GM12878 (cell line): ENCODE measurements around the gene LSMEM2. TPM values are rescaled to one million over a fixed set of nuclear protein-coding genes. Genes with fewer than 3 reads are reported as not detected.

Experiments
- ATAC-seq: fragments of 200-7000 bp; cut with Tn5 transposase; 3 replicates; pipeline ENCODE4 v1.9.1; 2020; ENCODE audit warnings: mild to moderate bottlenecking, moderate library complexity
- BruUV-seq: library from RNA; stranded (reverse); fragments of 400-500 nt; replicated peaks from 2 replicates; lab custom pipeline; 2021; lab: Mats Ljungman, UMichigan
- CTCF ChIA-PET: fragments of 300-600 bp; sonication (Branson Sonifier 250); formaldehyde crosslinking; extraction: SDS; loops from one replicate; lab custom pipeline; 2021; ENCODE audit warnings: inconsistent platforms; lab: Yijun Ruan, JAX
- POLR2A ChIA-PET: fragments of 350-600 bp; formaldehyde crosslinking; extraction: SDS; loops from one replicate; lab custom pipeline; 2021; ENCODE audit warnings: inconsistent platforms; lab: Charles Lee
- RAD21 ChIA-PET: fragments of 300-600 bp; sonication (Branson Sonifier 250); formaldehyde crosslinking; loops from one replicate; lab custom pipeline; 2023; ENCODE audit warnings: antibody characterized with exemption; ENCODE audit not compliant: unreplicated experiment; lab: Charles Lee
- SMC1A ChIA-PET: fragments of 300-600 bp; sonication (Branson Sonifier 250); formaldehyde crosslinking; loops from one replicate; lab custom pipeline; 2023; ENCODE audit not compliant: unreplicated experiment, uncharacterized antibody; lab: Charles Lee
- DNase-seq: peaks from one replicate; pipeline ENCODE4 v3.0.0-alpha.2; 2011; ENCODE audit warnings: low read depth, low spot score
- FAIRE-seq: peaks from 3 replicates; lab custom pipeline; 2011; peaks lifted over from hg19 to GRCh38; lab: Jason Lieb, UNC
- H2AFZ ChIP-seq: 2 replicates; pipeline ENCODE4 v1.6.0; 2011; ENCODE audit warnings: low read depth, low read length, control low read depth; ENCODE audit not compliant: control insufficient read depth
- H3K27ac ChIP-seq: 2 replicates; pipeline ENCODE4 v1.5.1; 2011; ENCODE audit warnings: control low read depth; ENCODE audit not compliant: control insufficient read depth, insufficient read depth
- H3K27me3 ChIP-seq, 2 experiments: replicated peaks in 1 of 2; 2 replicates each; pipeline versions ENCODE4 v1.6.0 to v1.6.1; 2011; ENCODE audit warnings: low read length in 1 of 2; ENCODE audit not compliant: control insufficient read depth in 2 of 2, insufficient read depth in 2 of 2
- H3K36me3 ChIP-seq, 2 experiments: 2 replicates each; pipeline ENCODE4 v1.5.1; 2011; ENCODE audit warnings: low read length in 1 of 2; ENCODE audit not compliant: control insufficient read depth in 2 of 2, insufficient read depth in 2 of 2
- H3K4me1 ChIP-seq: 2 replicates; pipeline ENCODE4 v1.6.1; 2011; ENCODE audit warnings: mild to moderate bottlenecking, low read length, moderate library complexity, mixed read lengths; ENCODE audit not compliant: control insufficient read depth, insufficient read depth
- H3K4me2 ChIP-seq: 2 replicates; pipeline ENCODE4 v1.6.0; 2011; ENCODE audit warnings: control low read depth; ENCODE audit not compliant: control insufficient read depth, insufficient read depth
- H3K4me3 ChIP-seq: fragments of 200-600 bp; sonication (generic); 2 replicates; pipeline ENCODE4 v1.5.1; 2016
- H3K79me2 ChIP-seq: 2 replicates; pipeline ENCODE4 v1.6.0; 2011; ENCODE audit warnings: low read length; ENCODE audit not compliant: control insufficient read depth, insufficient read depth
- H3K9ac ChIP-seq: 2 replicates; pipeline ENCODE4 v1.8.0; 2011; ENCODE audit warnings: low read length, control low read depth, mixed read lengths; ENCODE audit not compliant: control insufficient read depth, insufficient read depth
- H3K9me3 ChIP-seq: replicated peaks from 3 replicates; pipeline ENCODE4 v1.5.1; 2011; ENCODE audit warnings: mild to moderate bottlenecking, low read length; ENCODE audit not compliant: control insufficient read depth, insufficient read depth
- H4K20me1 ChIP-seq: 2 replicates; pipeline ENCODE4 v1.6.0; 2011; ENCODE audit not compliant: control insufficient read depth, insufficient read depth
- CREM ChIP-seq: IDR thresholded peaks from 2 replicates; pipeline ENCODE4 v1.6.1; 2014; ENCODE audit warnings: antibody characterized with exemption, low read depth
- ELK1 ChIP-seq: IDR thresholded peaks from 2 replicates; pipeline ENCODE4 v1.6.1; 2012; ENCODE audit warnings: low read depth, low read length, improper control_type of control experiment
- NR2C1 ChIP-seq: fragments of 450-650 bp; IDR thresholded peaks from 2 replicates; pipeline ENCODE4 v1.6.1; 2017; ENCODE audit warnings: antibody characterized with exemption, mild to moderate bottlenecking, moderate library complexity
- POLR2AphosphoS2 ChIP-seq: IDR thresholded peaks from 2 replicates; pipeline ENCODE4 v1.6.1; 2011; ENCODE audit warnings: low read depth, mild to moderate bottlenecking, low read length, improper control_type of control experiment, moderate library complexity
- RBBP5 ChIP-seq: fragments of 200-600 bp; sonication (generic); conservative IDR thresholded peaks from 2 replicates; pipeline ENCODE4 v1.6.1; 2016
- RELA ChIP-seq: fragments of 450-650 bp; IDR thresholded peaks from 2 replicates; pipeline ENCODE4 v1.8.0; 2014; ENCODE audit warnings: borderline replicate concordance; ENCODE audit not compliant: partially characterized antibody
- STAT1 ChIP-seq: fragments of 450-650 bp; conservative IDR thresholded peaks from 2 replicates; pipeline ENCODE4 v1.6.1; 2014; ENCODE audit warnings: antibody characterized with exemption, mild to moderate bottlenecking
- TCF3 ChIP-seq: IDR thresholded peaks from 2 replicates; pipeline ENCODE4 v1.6.1; 2012; ENCODE audit warnings: low read depth, mild to moderate bottlenecking, low read length, borderline replicate concordance; ENCODE audit not compliant: insufficient read depth
- ZNF217 ChIP-seq: fragments of 450-650 bp; IDR thresholded peaks from 2 replicates; pipeline ENCODE4 v1.6.1; 2017; ENCODE audit warnings: antibody characterized with exemption, mild to moderate bottlenecking
- WGBS: methylation state at CpG from one replicate; pipeline ENCODE4 v1.1.6; 2016; ENCODE audit warnings: low lambda C conversion rate; ENCODE audit not compliant: insufficient replicate concordance, insufficient coverage; ENCODE audit errors: missing lambda C conversion rate; 5-methylcytosine and 5-hydroxymethylcytosine counted together
- in situ Hi-C: fragments of 300-500 bp; cut with MboI; formaldehyde crosslinking; loops from 9 replicates; pipeline ENCODE4 v1.14.3; 2018; ENCODE audit warnings: mixed read lengths
- intact Hi-C: fragments of 100-400 bp; cut with micrococcal nuclease; formaldehyde crosslinking; loops from one replicate; pipeline ENCODE4 v1.14.2; 2022; ENCODE audit not compliant: unreplicated experiment
- polyA plus RNA-seq, 11 experiments: library from polyadenylated mRNA; depleted of rRNA in 4 of 11; unstranded in 6 of 11; stranded (reverse) in 5 of 11; fragments of >200 nt; fragmentation: Nextera tagmentation in 4 of 11; fragmentation: Illumina TruSeq in 1 of 11; extraction: Ambion mirVana in 4 of 11; extraction: Trizol in 1 of 11; gene quantifications; 1 replicate in 1 of 11; 2 replicates in 10 of 11; pipeline versions ENCODE4 v1.2.1 to v1.2.3, GENCODE V29; 2011 to 2016; ENCODE audit warnings: inconsistent platforms in 2 of 11, missing spikeins in 2 of 11, low read depth in 1 of 11
- total RNA-seq, 4 experiments: library from RNA; depleted of rRNA in 3 of 4; stranded (reverse); fragments of >200 nt in 3 of 4; fragmentation: Illumina TruSeq in 1 of 4; extraction: Trizol in 1 of 4; gene quantifications; 2 replicates each; pipeline versions ENCODE4 v1.2.1 to v1.2.3, GENCODE V29; 2013 to 2021
- TF ChIP-seq, protein P1 (sequence below): fragments of 450-650 bp; IDR thresholded peaks from 2 replicates; pipeline ENCODE4 v1.6.1; 2017; ENCODE audit warnings: borderline replicate concordance

The LSMEM2 gene
- total and polyA plus RNA-seq, 10 of the 15 experiments (the other 5 are each of a cell fraction or from before 2014, with no cell fraction given), result 0.17 TPM; not detected in 9

GRCh38 chr3:50255251-50255615 is 23.7 kb upstream of the LSMEM2 start:
- in situ Hi-C loops, result no loop called here
- peaks cover 13% of the 10 kb centered on the region; the same call in 1 of the 3 replicates for H3K9me3 ChIP-seq
- SMC1A ChIA-PET, result no interaction called here
- H2AFZ ChIP-seq, result no peak overlapping the region
- no peak for ATAC-seq
- no peak overlapping the region for H3K27ac ChIP-seq
- H4K20me1 ChIP-seq, result peaks cover 5% of the 10 kb centered on the region
- RAD21 ChIA-PET, result interaction anchor here (1.0 kb wide), 1 partner anchor 9 kb away, joined by 4 read pairs; no protein-coding TSS in a partner anchor
- FAIRE-seq, result no peak
- H3K4me2 ChIP-seq, result no peak overlapping the region
- H3K27me3 ChIP-seq, result no peaks in the 10 kb centered on the region
- no peak for TF ChIP-seq NR2C1
- no peak for TF ChIP-seq TCF3
- TF ChIP-seq POLR2AphosphoS2, result no peak
- TF ChIP-seq CREM, result no peak
- no peak for TF ChIP-seq RELA
- no peak for TF ChIP-seq STAT1
- no peak for TF ChIP-seq ELK1
- no peak for TF ChIP-seq ZNF217
- TF ChIP-seq RBBP5, result no peak
- TF ChIP-seq, protein P1, sequence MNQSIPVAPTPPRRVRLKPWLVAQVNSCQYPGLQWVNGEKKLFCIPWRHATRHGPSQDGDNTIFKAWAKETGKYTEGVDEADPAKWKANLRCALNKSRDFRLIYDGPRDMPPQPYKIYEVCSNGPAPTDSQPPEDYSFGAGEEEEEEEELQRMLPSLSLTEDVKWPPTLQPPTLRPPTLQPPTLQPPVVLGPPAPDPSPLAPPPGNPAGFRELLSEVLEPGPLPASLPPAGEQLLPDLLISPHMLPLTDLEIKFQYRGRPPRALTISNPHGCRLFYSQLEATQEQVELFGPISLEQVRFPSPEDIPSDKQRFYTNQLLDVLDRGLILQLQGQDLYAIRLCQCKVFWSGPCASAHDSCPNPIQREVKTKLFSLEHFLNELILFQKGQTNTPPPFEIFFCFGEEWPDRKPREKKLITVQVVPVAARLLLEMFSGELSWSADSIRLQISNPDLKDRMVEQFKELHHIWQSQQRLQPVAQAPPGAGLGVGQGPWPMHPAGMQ, result no peak
- TF ChIP-seq, all 136 proteins: peak for 0
- Histone ChIP-seq H3K36me3 (peaks cover 37 to 54% of the 10 kb centered on the region in 2 experiments), H3K4me1 (peaks cover 5% of the 10 kb centered on the region; the same call in 1 of the 2 replicates), H3K9ac (no peak overlapping the region), H3K4me3 (no peak overlapping the region), H3K79me2 (peaks cover 9% of the 10 kb centered on the region)
- intact Hi-C loops, result no loop called here
- POLR2A ChIA-PET, result no interaction called here
- 94% methylated on average over 9 of the region's 9 CpGs for WGBS
- CTCF ChIA-PET, result interaction anchor here (1.6 kb wide), 1 partner anchor 29 kb away, joined by 4 read pairs; no protein-coding TSS in a partner anchor
- BruUV-seq, result no TSS peak
- DNase-seq, result no peak
